Occipital lobe (tissue), 2 donors: Measurements from ENCODE around the gene MYBL2. TPM values are rescaled to one million over a fixed set of nuclear protein-coding genes. Genes with fewer than 3 reads are reported as not detected.
"Not testable (repeated sequence)": the region's sequence is repeated elsewhere in the genome, so short reads cannot be mapped to it uniquely, and the experiment has no call there.

Source experiments
- DNase-seq: peaks from one replicate; lab custom pipeline; 2025; lab: John Stamatoyannopoulos, UW
- total RNA-seq: library from RNA; depleted of rRNA; stranded (reverse); fragments of >200 nt; gene quantifications from one replicate; pipeline ENCODE4 v1.2.3, GENCODE V29; 2014

MYBL2 gene
- total RNA-seq, result 0.47 TPM

- no peak for DNase-seq
Measured at GRCh38 chr20:43666376-43667328, at the start of gene MYBL2. MYBL2 (plus strand) TSS chr20:43667114; CDS start chr20:43667284, 170 bp downstream.

- DNase-seq, result no peak
Measured at GRCh38 chr20:43631598-43631997, 35.3 kb upstream of the MYBL2 start.

- no peak for DNase-seq
Measured at GRCh38 chr20:43636429-43636828, 30.5 kb upstream of the MYBL2 start.

GRCh38 chr20:43642548-43642947, 24.4 kb upstream of the MYBL2 start:
- DNase-seq, result no peak

- DNase-seq, result no peak
Measured at GRCh38 chr20:43650997-43651525, 15.9 kb upstream of the MYBL2 start.

GRCh38 chr20:43651650-43652184, 15.2 kb upstream of the MYBL2 start:
- not testable (repeated sequence) for DNase-seq

- no peak for DNase-seq
Measured at GRCh38 chr20:43653966-43654365, 12.9 kb upstream of the MYBL2 start.

GRCh38 chr20:43655176-43655575, 11.7 kb upstream of the MYBL2 start:
- DNase-seq, result not testable (repeated sequence)

GRCh38 chr20:43655937-43656336, 11.0 kb upstream of the MYBL2 start:
- no peak for DNase-seq

GRCh38 chr20:43658069-43658722, 8.7 kb upstream of the MYBL2 start:
- no peak for DNase-seq

- DNase-seq, result no peak
Measured at GRCh38 chr20:43658723-43659419, 8.0 kb upstream of the MYBL2 start.

GRCh38 chr20:43662943-43663655, 3.8 kb upstream of the MYBL2 start:
- DNase-seq, result no peak

- DNase-seq, result no peak
Measured at GRCh38 chr20:43665466-43666176, 1.3 kb upstream of the MYBL2 start.

- DNase-seq, result no peak
Measured at GRCh38 chr20:43667341-43668132, 623 bp downstream of the MYBL2 start.

GRCh38 chr20:43669332-43669731, 2.4 kb downstream of the MYBL2 start:
- no peak for DNase-seq

GRCh38 chr20:43670423-43670822, 3.5 kb downstream of the MYBL2 start:
- no peak for DNase-seq

GRCh38 chr20:43676368-43676767, 9.5 kb downstream of the MYBL2 start:
- DNase-seq, result no peak

GRCh38 chr20:43680981-43681380, 14.1 kb downstream of the MYBL2 start:
- no peak for DNase-seq

GRCh38 chr20:43681468-43681942, 14.6 kb downstream of the MYBL2 start:
- DNase-seq, result no peak
